ENCODE results near the gene MATK.
"Not testable (repeated sequence)": the region's sequence is repeated elsewhere in the genome, so short reads cannot be mapped to it uniquely, and the experiment has no call there.

MATK gene

GRCh38 chr19:3761382-3762129 is 24.6 kb downstream of the MATK start, which contains the start of gene APBA3:
Gene APBA3 (minus strand): TSS chr19:3761692. CDS start chr19:3760264, 1,428 bp downstream.
- Histone ChIP-seq H3K9me3 (ENCODE audit: severe bottlenecking) (no peaks in the 10 kb centered on the region), H3K27ac (peak within 1 kb of the TSS; percentile 97)
- TF ChIP-seq CTCF (IDR thresholded peaks at IDR 0.05; ENCODE audit: low read depth, low read length) = peak; percentile 82

GRCh38 chr19:3760871-3761361 is 25.3 kb downstream of the MATK start:
- TF ChIP-seq CTCF (IDR thresholded peaks at IDR 0.05; ENCODE audit: low read depth, low read length) = no peak
- peak overlapping the region; percentile 81 for H3K27ac ChIP-seq
- H3K36me3 ChIP-seq = peaks cover 36% of the 10 kb centered on the region
- no peak for DNase-seq
- H3K27me3 ChIP-seq (ENCODE audit: insufficient read depth, low read depth, severe bottlenecking) = no peaks in the 10 kb centered on the region
- H3K4me3 ChIP-seq (ENCODE audit: low read depth, low read length) = peak overlapping the region; percentile 77
- H3K9me3 ChIP-seq (ENCODE audit: severe bottlenecking) = no peaks in the 10 kb centered on the region

More at GRCh38 chr19:3761382-3762129, 24.6 kb downstream of the MATK start, which contains the start of gene APBA3:
- DNase-seq = peak; percentile 93
- H3K36me3 ChIP-seq = peaks cover 42% of the 10 kb centered on the region
- H3K27me3 ChIP-seq (ENCODE audit: insufficient read depth, low read depth, severe bottlenecking) = no peaks in the 10 kb centered on the region
- H3K4me3 ChIP-seq (ENCODE audit: low read depth, low read length) = peak within 1 kb of the TSS; percentile 77

- Histone ChIP-seq H3K27me3 (ENCODE audit: insufficient read depth, low read depth, severe bottlenecking) (no peaks in the 10 kb centered on the region), H3K27ac (no peak overlapping the region), H3K36me3 (peaks cover 29% of the 10 kb centered on the region), H3K4me3 (ENCODE audit: low read depth, low read length) (no peak overlapping the region), H3K9me3 (ENCODE audit: severe bottlenecking) (no peaks in the 10 kb centered on the region)
- TF ChIP-seq CTCF (IDR thresholded peaks at IDR 0.05; ENCODE audit: low read depth, low read length) = no peak
- no peak for DNase-seq
Observed at GRCh38 chr19:3759482-3760254, 26.5 kb downstream of the MATK start.

GRCh38 chr19:3758297-3758696 is 27.9 kb downstream of the MATK start:
- not testable (repeated sequence) for H3K27ac ChIP-seq; H3K4me3 ChIP-seq (ENCODE audit: low read depth, low read length); H3K27me3 ChIP-seq (ENCODE audit: insufficient read depth, low read depth, severe bottlenecking); DNase-seq; H3K9me3 ChIP-seq (ENCODE audit: severe bottlenecking)
- peaks cover 35% of the 10 kb centered on the region for H3K36me3 ChIP-seq

GRCh38 chr19:3757705-3758104 is 28.5 kb downstream of the MATK start:
- H3K4me3 ChIP-seq (ENCODE audit: low read depth, low read length); DNase-seq; H3K27ac ChIP-seq; H3K27me3 ChIP-seq (ENCODE audit: insufficient read depth, low read depth, severe bottlenecking); H3K9me3 ChIP-seq (ENCODE audit: severe bottlenecking): not testable (repeated sequence)
- peaks cover 35% of the 10 kb centered on the region for H3K36me3 ChIP-seq

GRCh38 chr19:3753631-3754410 is 32.4 kb downstream of the MATK start:
- Histone ChIP-seq H3K36me3 (peaks cover 61% of the 10 kb centered on the region), H3K27ac (no peak overlapping the region), H3K27me3 (ENCODE audit: insufficient read depth, low read depth, severe bottlenecking) (no peaks in the 10 kb centered on the region), H3K4me3 (ENCODE audit: low read depth, low read length) (no peak overlapping the region), H3K9me3 (ENCODE audit: severe bottlenecking) (no peaks in the 10 kb centered on the region)
- no peak for TF ChIP-seq CTCF (IDR thresholded peaks at IDR 0.05; ENCODE audit: low read depth, low read length)
- DNase-seq = no peak

All from WERI-Rb-1 (cell line).